Gastrocnemius medialis (tissue), 4 donors: ENCODE data around the gene GPI. TPM values are rescaled to one million over a fixed set of nuclear protein-coding genes. Genes with fewer than 3 reads are reported as not detected.

Source experiments
- ATAC-seq, 2 donors: fragments of 150-250 bp; one replicate each; pipeline ENCODE4 v1.9.1; 2016
- DNase-seq, 2 donors: peaks; one replicate each; pipeline ENCODE4 v3.0.0-alpha.2; 2019
- H3K27ac ChIP-seq, 4 donors: fragments of 200-600 bp; sonication (generic); 1 replicate in 1 of 4; 2 replicates in 3 of 4; pipeline ENCODE4 v1.5.1; 2016 to 2018; ENCODE audit warnings: mild to moderate bottlenecking in 2 of 4, moderate library complexity in 1 of 4
- H3K27me3 ChIP-seq, 3 donors: fragments of 200-600 bp; sonication (generic) in 2 of 3; 1 replicate in 1 of 3; 2 replicates in 2 of 3; pipeline versions ENCODE4 v1.5.1 to v1.6.0; 2016 to 2019; ENCODE audit warnings: mild to moderate bottlenecking in 1 of 3, moderate library complexity in 1 of 3
- H3K36me3 ChIP-seq, 2 donors: fragments of 200-600 bp; sonication (generic) in 1 of 2; one replicate each; pipeline ENCODE4 v1.5.1; 2017 to 2018
- H3K4me1 ChIP-seq, 2 donors: fragments of 200-600 bp; sonication (generic) in 1 of 2; one replicate each; pipeline ENCODE4 v1.5.1; 2016 to 2017; ENCODE audit warnings: mild to moderate bottlenecking in 2 of 2
- H3K4me3 ChIP-seq, 4 donors: fragments of 200-600 bp; sonication (generic) in 3 of 4; 1 replicate in 1 of 4; 2 replicates in 3 of 4; pipeline ENCODE4 v1.5.1; 2016 to 2019; ENCODE audit warnings: mild to moderate bottlenecking in 2 of 4
- H3K9me3 ChIP-seq, 3 donors: fragments of 200-600 bp; sonication (generic) in 2 of 3; 1 replicate in 1 of 3; 2 replicates in 2 of 3; pipeline ENCODE4 v1.5.1; 2016 to 2019
- CTCF ChIP-seq, 5 experiments: fragments of 450-650 bp in 3 of 5; fragments of 200-600 bp in 2 of 5; sonication (generic) in 2 of 5; IDR thresholded peaks in 4 of 5; conservative IDR thresholded peaks in 1 of 5; 1 replicate in 4 of 5; 2 replicates in 1 of 5; pipeline ENCODE4 v1.5.1; 2016 to 2019; ENCODE audit warnings: antibody characterized with exemption in 5 of 5, mild to moderate bottlenecking in 3 of 5, moderate library complexity in 3 of 5
- POLR2A ChIP-seq, 2 donors: fragments of 450-650 bp; IDR thresholded peaks; one replicate each; pipeline ENCODE4 v1.6.1; 2017; ENCODE audit warnings: antibody characterized with exemption in 2 of 2, mild to moderate bottlenecking in 2 of 2, moderate library complexity in 2 of 2
- in situ Hi-C, 4 donors: fragments of 200-750 bp; cut with MboI; loops; one replicate each; pipeline versions ENCODE4 v1.15.0 to v1.8.0; 2017; ENCODE audit warnings: low sequenced_read_pairs in 4 of 4
- intact Hi-C: fragments of 100-400 bp; cut with DNase I; formaldehyde crosslinking; loops from one replicate; pipeline ENCODE4 v1.15.1; 2023; ENCODE audit warnings: low total_unique reads
- total RNA-seq, 4 donors: library from RNA; depleted of rRNA; stranded (reverse); fragments of >200 nt; gene quantifications; one replicate each; pipeline versions ENCODE4 v1.1.0 to v1.2.3, GENCODE V29; 2016

Gene GPI
- total RNA-seq, 4 donors from 2014 or later: 83.2 to 231 (median 173) TPM

GRCh38 chr19:34431681-34432402 lies 66.8 kb downstream of the GPI start:
- no peaks in the 10 kb centered on the region for H3K9me3 ChIP-seq
- DNase-seq (no peak), ATAC-seq (no peak)
- peaks cover 50 to 53% of the 10 kb centered on the region in 2 donors for H3K4me1 ChIP-seq
- no peaks in the 10 kb centered on the region for H3K27me3 ChIP-seq
- H3K4me3 ChIP-seq: no peak overlapping the region
- TF ChIP-seq CTCF (IDR thresholded peaks at IDR 0.05 in 4 of 5, conservative IDR thresholded peaks at IDR 0.05 in 1 of 5) (no peak), POLR2A (IDR thresholded peaks at IDR 0.05) (no peak)
- in situ Hi-C loops: no loop called here
- peak overlapping the region; percentile 97 to 98 (median 98) for H3K27ac ChIP-seq
- intact Hi-C loops: loop anchor here (10.0 kb wide), 1 partner anchor 177 kb away; the partner anchor contains the start of gene GARRE1
- peaks cover 5 to 30% of the 10 kb centered on the region in 2 donors for H3K36me3 ChIP-seq

GRCh38 chr19:34432797-34433196 lies 67.8 kb downstream of the GPI start:
- intact Hi-C loops (loop anchor here (10.0 kb wide), 1 partner anchor 178 kb away; the partner anchor contains the start of gene GARRE1), in situ Hi-C loops (no loop called here)
- peaks cover 5 to 40% of the 10 kb centered on the region in 2 donors for H3K36me3 ChIP-seq
- H3K4me3 ChIP-seq: no peak overlapping the region
- no peaks in the 10 kb centered on the region for H3K27me3 ChIP-seq
- peak overlapping the region; percentile 97 to 98 (median 98) for H3K27ac ChIP-seq
- no peak for ATAC-seq
- no peak for TF ChIP-seq CTCF (IDR thresholded peaks at IDR 0.05 in 4 of 5, conservative IDR thresholded peaks at IDR 0.05 in 1 of 5)
- TF ChIP-seq POLR2A (IDR thresholded peaks at IDR 0.05): peak in 1 of 2 donors; percentile 17
- no peaks in the 10 kb centered on the region for H3K9me3 ChIP-seq
- DNase-seq: peak; percentile 10 to 31
- peaks cover 46 to 48% of the 10 kb centered on the region in 2 donors for H3K4me1 ChIP-seq

GRCh38 chr19:34436716-34437115 lies 71.7 kb downstream of the GPI start:
- ATAC-seq (no peak), DNase-seq (no peak)
- Histone ChIP-seq H3K27ac (peak overlapping the region in 2 of 4 donors; percentile 22 to 25), H3K27me3 (no peaks in the 10 kb centered on the region), H3K4me1 (peaks cover 21 to 23% of the 10 kb centered on the region in 2 donors), H3K36me3 (peaks cover 5 to 76% of the 10 kb centered on the region in 2 donors), H3K4me3 (no peak overlapping the region), H3K9me3 (no peaks in the 10 kb centered on the region)
- intact Hi-C loops (loop anchor here (10.0 kb wide), 1 partner anchor 182 kb away; the partner anchor contains the start of gene GARRE1), in situ Hi-C loops (no loop called here)
- TF ChIP-seq POLR2A (IDR thresholded peaks at IDR 0.05) (no peak), CTCF (IDR thresholded peaks at IDR 0.05 in 4 of 5, conservative IDR thresholded peaks at IDR 0.05 in 1 of 5) (no peak)

- H3K27me3 ChIP-seq: no peaks in the 10 kb centered on the region
- H3K9me3 ChIP-seq: no peaks in the 10 kb centered on the region
- H3K27ac ChIP-seq: peak overlapping the region in 3 of 4 donors; percentile 20 to 31 (median 30)
- in situ Hi-C loops (no loop called here), intact Hi-C loops (no loop called here)
- no peak for ATAC-seq
- TF ChIP-seq POLR2A (IDR thresholded peaks at IDR 0.05): no peak
- no peak for TF ChIP-seq CTCF (IDR thresholded peaks at IDR 0.05 in 4 of 5, conservative IDR thresholded peaks at IDR 0.05 in 1 of 5)
- no peak for DNase-seq
- H3K36me3 ChIP-seq: peaks cover 5 to 94% of the 10 kb centered on the region in 2 donors
- H3K4me3 ChIP-seq: no peak overlapping the region
- no peaks in the 10 kb centered on the region for H3K4me1 ChIP-seq
These were observed 83.2 kb downstream of the GPI start for GRCh38 chr19:34448191-34448590.

Other genes with a start within 250 kb of the GPI start
- gene LSM14A, start 192.7 kb upstream of the GPI start, total RNA-seq: 100 to 1,000 TPM; 104 to 120 (median 115) TPM
- gene GARRE1, start 110.6 kb upstream of the GPI start, total RNA-seq: 10 to 100 TPM; 21.8 to 34.3 (median 24.8) TPM
- 10 to 100 TPM; 18.1 to 49.8 (median 25.1) TPM for gene PDCD2L, start 39.2 kb downstream of the GPI start, total RNA-seq
- 100 to 1,000 TPM in 3 of 4 donors, 10 to 100 TPM in 1; 89.3 to 106 (median 102) TPM for gene UBA2, start 63.2 kb downstream of the GPI start, total RNA-seq
- 1 to 10 TPM; 1.6 to 8.1 (median 2.9) TPM for gene WTIP, start 116.6 kb downstream of the GPI start, total RNA-seq